SU-DHL-6 (cell line): ENCODE measurements around the gene FXYD7.
A peak's percentile ranks its signal among the peaks of the same experiment; 100 is the strongest.

Experiments
- H2AFZ ChIP-seq: fragments of 200-600 bp; sonication (generic); 2 replicates; pipeline ENCODE4 v1.6.1; 2014; ENCODE audit warnings: low read depth, mild to moderate bottlenecking, moderate library complexity, mixed read lengths, antibody characterized with exemption, low read length; ENCODE audit not compliant: severe bottlenecking
- H3F3A ChIP-seq: fragments of 200-600 bp; shearing (Covaris generic); 2 replicates; pipeline ENCODE4 v1.6.0; 2016; ENCODE audit warnings: antibody characterized with exemption, mild to moderate bottlenecking; ENCODE audit not compliant: insufficient read depth
- H3K27ac ChIP-seq: fragments of 200-600 bp; sonication (generic); 2 replicates; pipeline ENCODE4 v1.5.1; 2016; ENCODE audit warnings: low read depth, mild to moderate bottlenecking, low read length, moderate library complexity, mixed read lengths
- H3K27me3 ChIP-seq: fragments of 200-600 bp; sonication (generic), shearing (Covaris generic); 2 replicates; pipeline ENCODE4 v1.6.0; 2014; ENCODE audit warnings: mild to moderate bottlenecking, low read length
- H3K36me3 ChIP-seq: fragments of 200-600 bp; sonication (generic); 2 replicates; pipeline ENCODE4 v1.6.1; 2014; ENCODE audit warnings: mild to moderate bottlenecking, low read length, mixed read lengths
- H3K4me2 ChIP-seq: fragments of 300-600, 200-600 bp; shearing (Covaris generic), sonication (generic); 2 replicates; pipeline ENCODE4 v1.6.0; 2014; ENCODE audit warnings: low read length, low read depth, mild to moderate bottlenecking; ENCODE audit not compliant: poor library complexity, severe bottlenecking
- H3K4me3 ChIP-seq: fragments of 200-600 bp; sonication (generic); 2 replicates; pipeline ENCODE4 v1.5.1; 2014; ENCODE audit warnings: antibody characterized with exemption, low read length, mild to moderate bottlenecking, mixed read lengths; ENCODE audit not compliant: insufficient read depth, poor library complexity, severe bottlenecking
- H3K79me2 ChIP-seq: fragments of 200-600 bp; sonication (generic); 2 replicates; pipeline ENCODE4 v1.6.1; 2014; ENCODE audit warnings: mild to moderate bottlenecking, low read length, moderate library complexity; ENCODE audit not compliant: insufficient read depth
- H3K9ac ChIP-seq: fragments of 200-600 bp; sonication (generic); 2 replicates; pipeline ENCODE4 v1.7.0; 2014; ENCODE audit warnings: mild to moderate bottlenecking, low read length
- H3K9me2 ChIP-seq: fragments of 200-600 bp; sonication (generic); replicated peaks from 2 replicates; pipeline ENCODE4 v1.6.1; 2014; ENCODE audit warnings: low read length; ENCODE audit not compliant: insufficient read depth
- H3K9me3 ChIP-seq: fragments of 200-600 bp; sonication (generic); 2 replicates; pipeline ENCODE4 v1.6.1; 2014; ENCODE audit warnings: low read length, mixed read lengths; ENCODE audit not compliant: insufficient read depth
- H4K20me1 ChIP-seq: fragments of 200-600 bp; sonication (generic); 2 replicates; pipeline ENCODE4 v1.6.1; 2014; ENCODE audit warnings: low read depth, mild to moderate bottlenecking, antibody characterized with exemption, low read length, moderate library complexity, mixed read lengths
- EZH2phosphoT487 ChIP-seq: fragments of 200-600 bp; sonication (generic), shearing (Covaris generic); conservative IDR thresholded peaks from 2 replicates; pipeline ENCODE4 v1.6.1; 2018; ENCODE audit warnings: mild to moderate bottlenecking, antibody characterized with exemption, low read length, moderate library complexity, mixed read lengths
- TF ChIP-seq, protein P1 (sequence below): fragments of 200-600 bp; sonication (generic); IDR thresholded peaks from one replicate; pipeline ENCODE4 v1.5.1; 2017; ENCODE audit warnings: antibody characterized with exemption, mild to moderate bottlenecking, low read length, moderate library complexity; ENCODE audit not compliant: insufficient read depth, poor library complexity, severe bottlenecking

FXYD7 gene, protein sequence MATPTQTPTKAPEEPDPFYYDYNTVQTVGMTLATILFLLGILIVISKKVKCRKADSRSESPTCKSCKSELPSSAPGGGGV

DNA sequence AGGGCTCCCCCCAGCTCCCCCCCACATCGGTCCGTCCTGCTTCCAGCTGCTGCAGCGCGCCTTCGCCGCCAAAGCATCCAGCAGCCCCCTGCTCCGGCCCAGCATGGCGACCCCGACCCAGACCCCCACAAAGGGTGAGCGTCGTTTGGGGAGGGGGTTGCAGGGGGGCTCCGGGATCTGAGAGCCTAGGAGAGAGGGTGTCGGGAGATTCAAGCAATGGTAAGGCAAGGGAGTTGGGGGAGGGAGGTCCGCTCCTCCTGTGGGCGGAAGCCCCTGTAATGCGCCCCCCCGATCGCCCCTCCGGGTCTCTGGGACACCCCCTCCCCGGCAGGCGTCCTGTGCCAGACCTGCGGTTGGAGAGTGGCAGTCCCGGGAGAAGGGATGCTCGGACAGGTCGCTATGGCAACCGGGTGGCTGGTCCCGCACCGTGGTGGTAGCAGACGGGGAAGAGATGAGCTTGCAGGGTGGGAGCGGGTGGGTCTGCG, at the start of gene FXYD7:
TSS of gene FXYD7 (plus strand) at position 25 of the 485 bp plus-strand sequence. CDS start at position 104, 79 bp downstream.
- Histone ChIP-seq H2AFZ (peak within 1 kb of the TSS; percentile 65), H3K79me2 (no peaks in the 10 kb centered on the region), H3F3A (peaks cover 7% of the 10 kb centered on the region), H3K9me3 (no peaks in the 10 kb centered on the region), H3K9me2 (no peaks in the 10 kb centered on the region), H4K20me1 (no peaks in the 10 kb centered on the region), H3K27ac (peak within 1 kb of the TSS; percentile 60), H3K9ac (peak within 1 kb of the TSS; percentile 44; the same call in 1 of the 2 replicates), H3K4me3 (peak within 1 kb of the TSS; percentile 47), H3K36me3 (no peaks in the 10 kb centered on the region), H3K27me3 (no peaks in the 10 kb centered on the region), H3K4me2 (peak within 1 kb of the TSS; percentile 70)
- no peak for TF ChIP-seq EZH2phosphoT487
- TF ChIP-seq, protein P1, sequence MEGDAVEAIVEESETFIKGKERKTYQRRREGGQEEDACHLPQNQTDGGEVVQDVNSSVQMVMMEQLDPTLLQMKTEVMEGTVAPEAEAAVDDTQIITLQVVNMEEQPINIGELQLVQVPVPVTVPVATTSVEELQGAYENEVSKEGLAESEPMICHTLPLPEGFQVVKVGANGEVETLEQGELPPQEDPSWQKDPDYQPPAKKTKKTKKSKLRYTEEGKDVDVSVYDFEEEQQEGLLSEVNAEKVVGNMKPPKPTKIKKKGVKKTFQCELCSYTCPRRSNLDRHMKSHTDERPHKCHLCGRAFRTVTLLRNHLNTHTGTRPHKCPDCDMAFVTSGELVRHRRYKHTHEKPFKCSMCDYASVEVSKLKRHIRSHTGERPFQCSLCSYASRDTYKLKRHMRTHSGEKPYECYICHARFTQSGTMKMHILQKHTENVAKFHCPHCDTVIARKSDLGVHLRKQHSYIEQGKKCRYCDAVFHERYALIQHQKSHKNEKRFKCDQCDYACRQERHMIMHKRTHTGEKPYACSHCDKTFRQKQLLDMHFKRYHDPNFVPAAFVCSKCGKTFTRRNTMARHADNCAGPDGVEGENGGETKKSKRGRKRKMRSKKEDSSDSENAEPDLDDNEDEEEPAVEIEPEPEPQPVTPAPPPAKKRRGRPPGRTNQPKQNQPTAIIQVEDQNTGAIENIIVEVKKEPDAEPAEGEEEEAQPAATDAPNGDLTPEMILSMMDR = no peak

- no peaks in the 10 kb centered on the region for H3K27me3 ChIP-seq
Measured at GRCh38 chr19:35093430-35093829, 49.6 kb upstream of the FXYD7 start.

DNA sequence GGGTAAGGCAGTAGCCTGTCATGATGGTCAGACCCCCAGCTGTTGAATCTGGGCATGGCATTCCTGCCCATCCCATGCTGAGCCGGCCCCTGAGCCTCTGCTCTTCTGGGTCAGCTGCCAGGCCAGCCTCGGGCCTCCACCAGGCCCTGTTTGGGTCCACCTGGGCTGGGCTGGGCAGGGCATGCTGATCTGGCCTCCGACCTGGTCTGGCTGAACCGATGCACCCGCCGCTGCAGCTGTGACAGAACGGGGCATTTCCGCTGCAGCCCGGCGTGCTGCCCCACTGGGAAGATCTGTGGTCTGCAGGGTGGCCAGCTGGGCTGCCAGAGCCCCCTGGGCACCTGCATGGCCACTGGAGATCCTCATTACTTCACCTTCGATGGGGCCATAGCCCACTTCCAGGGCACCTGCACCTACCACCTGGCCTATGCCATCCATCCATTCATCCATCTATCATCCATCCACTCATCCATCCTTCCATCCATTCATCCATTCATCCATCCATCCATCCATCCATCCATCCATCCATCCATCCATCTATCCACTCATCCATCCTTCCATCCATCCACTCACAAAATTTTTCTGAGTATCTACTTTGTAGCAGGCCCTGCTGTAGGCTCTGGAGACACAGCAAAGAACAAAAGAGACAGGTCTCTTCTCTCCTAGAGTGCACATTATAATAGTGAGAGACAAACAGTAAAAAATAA, 49.0 kb upstream of the FXYD7 start:
- Histone ChIP-seq H3K9me3 (no peaks in the 10 kb centered on the region), H2AFZ (no peak overlapping the region), H3K9me2 (no peaks in the 10 kb centered on the region), H3K79me2 (no peaks in the 10 kb centered on the region), H4K20me1 (no peaks in the 10 kb centered on the region), H3K4me3 (no peak overlapping the region), H3K36me3 (no peaks in the 10 kb centered on the region), H3K9ac (no peak overlapping the region), H3F3A (peaks cover 6% of the 10 kb centered on the region; the same call in 1 of the 2 replicates), H3K4me2 (no peak overlapping the region), H3K27me3 (no peaks in the 10 kb centered on the region), H3K27ac (no peak overlapping the region)
- TF ChIP-seq, protein P1 = no peak
- TF ChIP-seq EZH2phosphoT487 = no peak

More at GRCh38 chr19:35093430-35093829, 49.6 kb upstream of the FXYD7 start:
- H3K9me3 ChIP-seq = no peaks in the 10 kb centered on the region
- H3F3A ChIP-seq = peaks cover 6% of the 10 kb centered on the region; the same call in 1 of the 2 replicates
- no peak overlapping the region for H3K27ac ChIP-seq
- H4K20me1 ChIP-seq = no peaks in the 10 kb centered on the region
- H3K4me2 ChIP-seq = no peak overlapping the region
- H3K79me2 ChIP-seq = no peaks in the 10 kb centered on the region
- no peak overlapping the region for H3K9ac ChIP-seq
- no peaks in the 10 kb centered on the region for H3K9me2 ChIP-seq
- no peaks in the 10 kb centered on the region for H3K36me3 ChIP-seq
- no peak overlapping the region for H2AFZ ChIP-seq
- TF ChIP-seq, protein P1 = no peak
- no peak for TF ChIP-seq EZH2phosphoT487
- H3K4me3 ChIP-seq = no peak overlapping the region
